Astrocyte of the cerebellum (primary cell): ENCODE results near the gene ITPRID2.

Experiments used
- DNase-seq: peaks from one replicate; pipeline ENCODE4 v3.0.0-alpha.2; 2011; ENCODE audit warnings: low read depth
- H3K4me3 ChIP-seq: 2 replicates; pipeline ENCODE4 v1.5.1; 2011; ENCODE audit warnings: mild to moderate bottlenecking, low read depth, low read length, moderate library complexity
- CTCF ChIP-seq: IDR thresholded peaks from 2 replicates; pipeline ENCODE4 v1.5.1; 2012; ENCODE audit warnings: low read length, low read depth, moderate library complexity, mild to moderate bottlenecking; ENCODE audit errors: missing control alignments
- in situ Hi-C: cut with HindIII; loops from 2 replicates; pipeline ENCODE4 v1.10.0; 2017; ENCODE audit warnings: low sequenced_read_pairs

Gene ITPRID2

GRCh38 chr2:181886192-181886591 is 5.3 kb upstream of the ITPRID2 start:
- no peak for DNase-seq
- no peak overlapping the region for H3K4me3 ChIP-seq
- TF ChIP-seq CTCF, result no peak
- in situ Hi-C loops, result loop anchor here (25.0 kb wide), 1 partner anchor 124 kb away; no protein-coding TSS in a partner anchor

- no peak overlapping the region for H3K4me3 ChIP-seq
- TF ChIP-seq CTCF, result no peak
- in situ Hi-C loops, result loop anchor here (25.0 kb wide), 1 partner anchor 125 kb away; no protein-coding TSS in a partner anchor
- no peak for DNase-seq
Observed at GRCh38 chr2:181887045-181887444, 4.5 kb upstream of the ITPRID2 start.

GRCh38 chr2:181889776-181890175 is 1.8 kb upstream of the ITPRID2 start:
- in situ Hi-C loops, result loop anchor here (25.0 kb wide), 1 partner anchor 127 kb away; no protein-coding TSS in a partner anchor
- DNase-seq, result no peak
- H3K4me3 ChIP-seq, result no peak overlapping the region
- no peak for TF ChIP-seq CTCF

GRCh38 chr2:181890271-181890670 is 1.3 kb upstream of the ITPRID2 start:
- TF ChIP-seq CTCF, result no peak
- no peak overlapping the region for H3K4me3 ChIP-seq
- DNase-seq, result no peak
- in situ Hi-C loops, result loop anchor here (25.0 kb wide), 1 partner anchor 128 kb away; no protein-coding TSS in a partner anchor

- no peak for DNase-seq
- no peak for TF ChIP-seq CTCF
- in situ Hi-C loops, result loop anchor here (25.0 kb wide), 1 partner anchor 130 kb away; no protein-coding TSS in a partner anchor
- H3K4me3 ChIP-seq, result peak overlapping the region; percentile 92
Observed at GRCh38 chr2:181891966-181892798, 652 bp downstream of the ITPRID2 start.

GRCh38 chr2:181892799-181893435 is 1.4 kb downstream of the ITPRID2 start:
- in situ Hi-C loops, result loop anchor here (25.0 kb wide), 1 partner anchor 131 kb away; no protein-coding TSS in a partner anchor
- TF ChIP-seq CTCF, result no peak
- peak overlapping the region; percentile 92 for H3K4me3 ChIP-seq
- DNase-seq, result peak; percentile 19
